ENCODE results near the gene RPTOR.

DNA sequence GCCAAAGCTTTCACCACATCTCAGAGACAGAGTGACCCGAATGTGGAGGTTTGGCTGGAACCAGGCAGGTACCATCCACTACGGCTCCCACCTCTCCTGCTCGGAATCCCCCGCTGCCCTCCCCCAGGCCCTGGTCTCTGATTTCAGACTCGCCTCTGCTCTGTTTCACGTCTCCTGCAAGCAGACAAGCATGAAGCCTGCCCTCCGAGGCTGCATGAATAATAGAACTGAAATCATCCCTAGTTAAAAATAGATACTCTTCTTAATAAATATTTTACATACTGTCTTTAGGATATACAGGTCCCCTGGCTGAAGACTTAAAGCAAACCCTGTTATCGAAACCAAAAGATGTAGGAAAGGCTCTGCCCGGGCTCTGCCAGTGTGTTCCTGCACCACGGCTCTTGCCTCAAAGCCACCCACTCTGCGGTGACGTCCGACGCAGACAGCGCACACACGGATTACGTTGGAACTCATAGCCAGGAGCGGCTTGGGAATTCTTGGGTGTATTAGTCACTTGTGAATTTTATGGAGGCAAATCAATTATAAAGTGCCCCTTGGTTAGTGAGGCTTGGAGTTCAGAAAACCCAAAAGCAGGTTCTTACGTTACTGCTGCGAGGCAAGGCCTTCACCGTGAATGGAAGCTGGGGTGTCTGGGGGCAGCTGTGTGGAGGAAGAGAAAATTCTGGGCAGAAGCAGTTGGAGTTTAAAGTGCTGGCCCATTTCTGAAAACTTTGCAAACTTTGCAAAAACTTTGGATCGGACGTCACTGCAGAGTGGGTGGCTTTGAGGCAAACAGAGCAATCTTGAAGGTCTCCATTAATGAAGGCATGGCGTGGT, 42.7 kb upstream of the RPTOR start:
- TF ChIP-seq, protein P1, sequence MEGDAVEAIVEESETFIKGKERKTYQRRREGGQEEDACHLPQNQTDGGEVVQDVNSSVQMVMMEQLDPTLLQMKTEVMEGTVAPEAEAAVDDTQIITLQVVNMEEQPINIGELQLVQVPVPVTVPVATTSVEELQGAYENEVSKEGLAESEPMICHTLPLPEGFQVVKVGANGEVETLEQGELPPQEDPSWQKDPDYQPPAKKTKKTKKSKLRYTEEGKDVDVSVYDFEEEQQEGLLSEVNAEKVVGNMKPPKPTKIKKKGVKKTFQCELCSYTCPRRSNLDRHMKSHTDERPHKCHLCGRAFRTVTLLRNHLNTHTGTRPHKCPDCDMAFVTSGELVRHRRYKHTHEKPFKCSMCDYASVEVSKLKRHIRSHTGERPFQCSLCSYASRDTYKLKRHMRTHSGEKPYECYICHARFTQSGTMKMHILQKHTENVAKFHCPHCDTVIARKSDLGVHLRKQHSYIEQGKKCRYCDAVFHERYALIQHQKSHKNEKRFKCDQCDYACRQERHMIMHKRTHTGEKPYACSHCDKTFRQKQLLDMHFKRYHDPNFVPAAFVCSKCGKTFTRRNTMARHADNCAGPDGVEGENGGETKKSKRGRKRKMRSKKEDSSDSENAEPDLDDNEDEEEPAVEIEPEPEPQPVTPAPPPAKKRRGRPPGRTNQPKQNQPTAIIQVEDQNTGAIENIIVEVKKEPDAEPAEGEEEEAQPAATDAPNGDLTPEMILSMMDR (IDR thresholded peaks at IDR 0.05; ENCODE audit: poor library complexity, severe bottlenecking) = no peak
- TF ChIP-seq EP300 (conservative IDR thresholded peaks at IDR 0.05; ENCODE audit: poor library complexity, severe bottlenecking) (no peak), POLR2AphosphoS5 (IDR thresholded peaks at IDR 0.05) (no peak), RAD21 (conservative IDR thresholded peaks at IDR 0.05) (no peak)
